Activated CD8-positive, alpha-beta T cell treated with anti-CD3 and anti-CD28 coated beads for 36 hours (primary cell): Measurements from ENCODE around the gene RBMX. TPM values are rescaled to one million over a fixed set of nuclear protein-coding genes. Genes with fewer than 3 reads are reported as not detected.

Source experiments
- ATAC-seq: fragments of 200-7000 bp; cut with Tn5 transposase; one replicate; pipeline ENCODE4 v1.10.0; 2021; ENCODE audit warnings: mild to moderate bottlenecking, moderate library complexity
- CTCF ChIA-PET: fragments of 350-600 bp; sonication (Branson Sonifier 250); formaldehyde crosslinking; loops from one replicate; lab custom pipeline; 2021; ENCODE audit warnings: antibody characterized with exemption; lab: Charles Lee
- POLR2A ChIA-PET: fragments of 350-600 bp; sonication (Branson Sonifier 250); formaldehyde crosslinking; loops from one replicate; lab custom pipeline; 2021; ENCODE audit warnings: antibody characterized with exemption; lab: Charles Lee
- DNase-seq: peaks from one replicate; pipeline ENCODE4 v3.0.0-alpha.2; 2020
- H3K27ac Mint-ChIP-seq: one replicate; pipeline ENCODE4 v1.8.0; 2021; ENCODE audit warnings: mild to moderate bottlenecking, mixed read lengths
- H3K27me3 Mint-ChIP-seq: one replicate; pipeline ENCODE4 v1.8.0; 2021; ENCODE audit warnings: mixed read lengths
- H3K36me3 Mint-ChIP-seq: one replicate; pipeline ENCODE4 v1.8.0; 2021; ENCODE audit warnings: low read depth, mixed read lengths
- H3K4me1 Mint-ChIP-seq: one replicate; pipeline ENCODE4 v1.8.0; 2021; ENCODE audit warnings: low read depth, mixed read lengths
- H3K4me3 Mint-ChIP-seq: one replicate; pipeline ENCODE4 v1.8.0; 2021; ENCODE audit warnings: mild to moderate bottlenecking, moderate library complexity, mixed read lengths
- H3K9me3 Mint-ChIP-seq: one replicate; pipeline ENCODE4 v1.8.0; 2021; ENCODE audit warnings: mixed read lengths
- CTCF ChIP-seq: fragments of 200-600 bp; IDR thresholded peaks from one replicate; pipeline ENCODE4 v1.8.0; 2022; ENCODE audit warnings: antibody characterized with exemption, mild to moderate bottlenecking
- intact Hi-C: fragments of 100-400 bp; cut with micrococcal nuclease; formaldehyde crosslinking; loops from one replicate; pipeline ENCODE4 v1.10.0; 2022
- total RNA-seq, 2 experiments: library from RNA; stranded (reverse); gene quantifications; one replicate each; pipeline ENCODE4 v1.2.3, GENCODE V29; 2021

Gene RBMX
- total RNA-seq, 2 experiments from 2014 or later, result 285 TPM

- H3K9me3 Mint-ChIP-seq, result no peaks in the 10 kb centered on the region
- H3K27me3 Mint-ChIP-seq, result no peaks in the 10 kb centered on the region
- ATAC-seq (no peak), DNase-seq (no peak)
- no peaks in the 10 kb centered on the region for H3K36me3 Mint-ChIP-seq
- POLR2A ChIA-PET, result interaction anchor here (3.1 kb wide), 1 partner anchor 30 kb away, joined by 16 read pairs; the partner anchor contains the start of gene RBMX
- H3K4me1 Mint-ChIP-seq, result peaks cover 16% of the 10 kb centered on the region
- peak overlapping the region; percentile 94 for H3K4me3 Mint-ChIP-seq
- CTCF ChIA-PET, result no interaction called here
- no peak for TF ChIP-seq CTCF
- H3K27ac Mint-ChIP-seq, result peak overlapping the region; percentile 85
- intact Hi-C loops, result no loop called here
Measured at GRCh38 chrX:136910565-136911035, 30.1 kb upstream of the RBMX start.

- POLR2A ChIA-PET, result interaction anchor here (3.1 kb wide), 1 partner anchor 30 kb away, joined by 16 read pairs; the partner anchor contains the start of gene RBMX
- CTCF ChIA-PET, result no interaction called here
- no peak for TF ChIP-seq CTCF
- peaks cover 16% of the 10 kb centered on the region for H3K4me1 Mint-ChIP-seq
- intact Hi-C loops, result no loop called here
- peak overlapping the region; percentile 85 for H3K27ac Mint-ChIP-seq
- no peaks in the 10 kb centered on the region for H3K9me3 Mint-ChIP-seq
- H3K4me3 Mint-ChIP-seq, result peak overlapping the region; percentile 94
- no peaks in the 10 kb centered on the region for H3K36me3 Mint-ChIP-seq
- no peaks in the 10 kb centered on the region for H3K27me3 Mint-ChIP-seq
- DNase-seq (peak; percentile 77), ATAC-seq (peak; percentile 77)
Measured at GRCh38 chrX:136909706-136910564, 29.4 kb upstream of the RBMX start.

GRCh38 chrX:136909119-136909705, 28.7 kb upstream of the RBMX start:
- Mint-ChIP-seq H3K27ac (peak overlapping the region; percentile 85), H3K4me3 (peak overlapping the region; percentile 94), H3K27me3 (no peaks in the 10 kb centered on the region), H3K36me3 (no peaks in the 10 kb centered on the region), H3K9me3 (no peaks in the 10 kb centered on the region), H3K4me1 (peaks cover 16% of the 10 kb centered on the region)
- no peak for TF ChIP-seq CTCF
- ATAC-seq (peak; percentile 74), DNase-seq (peak; percentile 76)
- ChIA-PET CTCF (interaction anchor here (0.7 kb wide), 1 partner anchor 16 kb away, joined by 3 read pairs; no protein-coding TSS in a partner anchor), POLR2A (interaction anchor here (0.6 to 3.1 kb wide), 3 partner anchors 29 to 31 kb away, joined by 3 to 16 read pairs (median 3); partner anchors contain the start of gene RBMX)
- intact Hi-C loops, result no loop called here

GRCh38 chrX:136907621-136908020, 27.1 kb upstream of the RBMX start:
- ATAC-seq (no peak), DNase-seq (no peak)
- no peaks in the 10 kb centered on the region for H3K9me3 Mint-ChIP-seq
- no peak for TF ChIP-seq CTCF
- H3K36me3 Mint-ChIP-seq, result no peaks in the 10 kb centered on the region
- no peak overlapping the region for H3K4me3 Mint-ChIP-seq
- intact Hi-C loops, result no loop called here
- ChIA-PET CTCF (no interaction called here), POLR2A (no interaction called here)
- no peaks in the 10 kb centered on the region for H3K27me3 Mint-ChIP-seq
- H3K4me1 Mint-ChIP-seq, result peaks cover 16% of the 10 kb centered on the region
- H3K27ac Mint-ChIP-seq, result no peak overlapping the region
